GM19438 (cell line): ENCODE results near the gene ZNF177.

Experiments used
- ATAC-seq: cut with Tn5 transposase; IDR thresholded peaks from one replicate; pipeline ENCODE4 v1.9.1; 2021; ENCODE audit warnings: low read depth; ENCODE audit not compliant: unreplicated experiment

The ZNF177 gene

DNA sequence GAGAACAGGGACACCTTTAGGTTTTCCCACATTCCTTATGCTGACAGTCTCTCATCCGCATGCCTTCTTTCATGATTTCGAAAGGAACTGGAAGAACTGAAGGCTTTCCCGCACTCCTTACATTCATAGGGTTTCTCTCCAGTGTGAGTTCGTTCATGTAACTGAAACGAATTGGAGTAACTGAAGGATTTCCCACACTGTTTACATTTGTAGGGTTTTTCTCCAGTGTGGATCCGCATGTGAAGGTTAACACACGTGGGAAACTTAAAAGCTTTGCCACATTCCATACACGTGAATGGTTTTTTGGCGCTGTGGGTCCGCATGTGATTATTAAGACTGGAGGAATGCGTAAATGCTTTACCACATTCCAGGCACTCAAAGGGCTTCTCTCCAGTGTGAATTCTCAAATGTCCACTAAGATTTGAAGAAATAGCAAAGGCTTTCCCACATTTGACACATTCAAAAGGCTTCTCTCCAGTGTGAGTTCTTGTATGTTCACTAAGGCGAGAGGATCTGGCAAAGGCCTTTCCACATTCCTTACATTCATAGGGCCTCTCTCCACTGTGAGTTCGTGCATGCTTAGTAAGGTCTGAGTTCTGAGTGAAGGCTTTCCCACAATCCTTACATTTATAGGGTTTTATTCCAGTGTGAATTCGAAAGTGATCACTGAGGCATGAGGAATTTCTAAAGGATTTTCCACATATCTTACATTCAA is 50.6 kb downstream of the ZNF177 start:
- ATAC-seq = no peak

DNA sequence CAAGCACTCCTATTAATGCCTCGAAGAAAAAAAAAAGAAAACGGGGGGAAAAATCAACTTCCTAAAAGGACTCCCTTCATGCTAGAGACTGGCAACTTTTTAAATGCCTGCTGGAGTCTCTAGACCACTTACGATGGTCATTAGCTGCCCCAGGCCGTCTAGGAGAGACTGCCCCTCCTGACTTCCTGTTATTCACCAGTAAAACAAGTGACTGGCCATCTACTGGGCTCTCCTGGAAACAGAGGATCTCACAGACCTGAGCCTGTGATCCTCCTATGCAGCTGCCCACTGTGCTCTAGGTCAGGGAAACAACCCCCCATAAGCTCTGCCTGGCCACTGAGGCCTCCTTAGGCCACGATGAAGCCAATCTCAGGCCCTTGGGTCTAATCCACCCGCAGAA is 65.1 kb downstream of the ZNF177 start:
- no peak for ATAC-seq

DNA sequence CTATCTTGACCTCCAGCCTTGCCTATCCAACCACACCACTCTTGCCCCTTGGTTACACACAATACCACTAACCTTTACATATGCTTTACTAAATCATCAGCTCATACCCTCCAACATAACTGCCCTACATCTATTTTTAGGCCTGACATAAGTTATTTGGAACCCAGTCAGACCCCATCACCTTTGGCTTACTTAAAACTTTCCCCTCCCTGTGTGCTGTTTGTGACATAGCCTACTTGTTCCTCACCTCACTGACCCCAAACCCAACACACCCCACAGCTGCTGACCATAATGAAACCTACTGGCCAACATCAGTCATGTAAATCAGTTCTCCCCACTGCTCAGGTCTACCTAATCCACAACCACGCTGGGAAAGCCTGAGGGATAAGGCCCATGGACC is 67.6 kb downstream of the ZNF177 start:
- ATAC-seq = no peak

DNA sequence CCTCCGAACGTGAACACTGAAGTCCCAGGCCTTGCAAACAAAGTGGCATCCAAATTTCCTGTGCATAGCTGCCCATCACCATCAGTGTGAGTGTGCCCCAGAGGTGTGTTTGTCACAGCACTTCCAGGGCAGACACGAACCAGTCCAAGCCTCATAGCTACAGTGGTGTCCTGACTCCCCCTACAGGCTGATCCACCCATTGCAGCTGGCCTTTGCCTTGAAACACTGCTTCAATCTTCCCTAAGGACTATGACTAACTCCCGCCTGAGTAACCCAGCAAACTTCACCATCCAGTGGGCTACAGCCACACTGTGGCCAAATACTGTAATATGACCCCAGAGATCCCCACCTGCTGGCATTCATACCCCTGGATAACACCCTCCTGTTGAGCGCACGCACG is 68.7 kb downstream of the ZNF177 start:
- no peak for ATAC-seq
